Measurements from ENCODE around the gene STARD10. TPM values are rescaled to one million over a fixed set of nuclear protein-coding genes. Genes with fewer than 3 reads are reported as not detected.
"Not testable (repeated sequence)": the region's sequence is repeated elsewhere in the genome, so short reads cannot be mapped to it uniquely, and the experiment has no call there.

The STARD10 gene
- total RNA-seq, 2 donors from 2014 or later: 32.2 to 33.3 TPM

DNA sequence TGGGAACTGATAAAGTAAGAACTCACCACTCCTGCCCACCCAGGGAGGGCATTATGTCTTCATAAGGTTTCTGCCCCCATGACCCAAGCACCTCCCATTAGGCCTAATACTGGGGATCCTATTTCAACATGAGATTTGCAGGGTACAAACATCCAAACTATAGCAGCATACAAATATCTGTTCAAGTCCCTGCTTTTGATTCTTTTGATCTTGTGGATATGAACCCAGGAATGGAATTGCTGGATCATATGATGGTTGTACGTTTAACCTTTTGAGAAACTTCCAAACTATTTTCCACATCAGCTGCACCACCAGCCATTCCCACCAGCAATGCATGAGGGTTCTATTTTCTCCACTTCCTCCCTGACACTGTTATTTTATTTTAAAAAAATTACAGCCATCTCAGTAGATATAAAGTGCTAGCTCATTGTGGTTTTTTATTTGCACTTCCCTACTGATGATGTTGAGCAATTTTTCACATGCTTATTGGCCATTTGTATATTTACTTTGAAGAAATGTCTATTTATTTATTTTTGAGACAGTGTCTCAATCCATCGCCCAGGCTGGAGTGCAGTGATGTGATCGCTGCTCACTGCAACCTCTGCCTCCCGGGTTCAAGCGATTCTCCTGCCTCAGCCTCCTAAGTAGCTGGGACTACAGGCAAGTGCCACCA is 13.3 kb upstream of the STARD10 start:
- Mint-ChIP-seq H3K27me3 (ENCODE audit: insufficient read depth) (no peaks in the 10 kb centered on the region), H3K9me3 (no peaks in the 10 kb centered on the region), H3K27ac (no peak overlapping the region), H3K4me1 (no peaks in the 10 kb centered on the region), H3K36me3 (ENCODE audit: low read depth) (peaks cover 12% of the 10 kb centered on the region), H3K4me3 (no peak overlapping the region)
- Histone ChIP-seq H3K27ac (ENCODE audit: low read depth, low read length) (no peak overlapping the region), H3K4me3 (ENCODE audit: low read length) (no peak overlapping the region), H3K9ac (ENCODE audit: extremely low read depth, low read length, poor library complexity, severe bottlenecking) (no peak overlapping the region), H3K9me3 (ENCODE audit: control insufficient read depth, low read length) (no peaks in the 10 kb centered on the region), H3K27me3 (ENCODE audit: control insufficient read depth, insufficient read depth, low read length, poor library complexity, severe bottlenecking) (no peaks in the 10 kb centered on the region), H3K36me3 (ENCODE audit: control insufficient read depth, insufficient read depth, low read length) (peaks cover 4% of the 10 kb centered on the region), H3K4me1 (ENCODE audit: control insufficient read depth, insufficient read depth, low read length) (no peaks in the 10 kb centered on the region)
- TF ChIP-seq, protein P1, sequence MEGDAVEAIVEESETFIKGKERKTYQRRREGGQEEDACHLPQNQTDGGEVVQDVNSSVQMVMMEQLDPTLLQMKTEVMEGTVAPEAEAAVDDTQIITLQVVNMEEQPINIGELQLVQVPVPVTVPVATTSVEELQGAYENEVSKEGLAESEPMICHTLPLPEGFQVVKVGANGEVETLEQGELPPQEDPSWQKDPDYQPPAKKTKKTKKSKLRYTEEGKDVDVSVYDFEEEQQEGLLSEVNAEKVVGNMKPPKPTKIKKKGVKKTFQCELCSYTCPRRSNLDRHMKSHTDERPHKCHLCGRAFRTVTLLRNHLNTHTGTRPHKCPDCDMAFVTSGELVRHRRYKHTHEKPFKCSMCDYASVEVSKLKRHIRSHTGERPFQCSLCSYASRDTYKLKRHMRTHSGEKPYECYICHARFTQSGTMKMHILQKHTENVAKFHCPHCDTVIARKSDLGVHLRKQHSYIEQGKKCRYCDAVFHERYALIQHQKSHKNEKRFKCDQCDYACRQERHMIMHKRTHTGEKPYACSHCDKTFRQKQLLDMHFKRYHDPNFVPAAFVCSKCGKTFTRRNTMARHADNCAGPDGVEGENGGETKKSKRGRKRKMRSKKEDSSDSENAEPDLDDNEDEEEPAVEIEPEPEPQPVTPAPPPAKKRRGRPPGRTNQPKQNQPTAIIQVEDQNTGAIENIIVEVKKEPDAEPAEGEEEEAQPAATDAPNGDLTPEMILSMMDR (conservative IDR thresholded peaks at IDR 0.05): no peak
- WGBS, 2 experiments (ENCODE audit: insufficient coverage in 1 of 2, insufficient read length in 1 of 2): 95 to 97% methylated on average over 4 to 5 of the region's 5 CpGs
- no peak for DNase-seq

DNA sequence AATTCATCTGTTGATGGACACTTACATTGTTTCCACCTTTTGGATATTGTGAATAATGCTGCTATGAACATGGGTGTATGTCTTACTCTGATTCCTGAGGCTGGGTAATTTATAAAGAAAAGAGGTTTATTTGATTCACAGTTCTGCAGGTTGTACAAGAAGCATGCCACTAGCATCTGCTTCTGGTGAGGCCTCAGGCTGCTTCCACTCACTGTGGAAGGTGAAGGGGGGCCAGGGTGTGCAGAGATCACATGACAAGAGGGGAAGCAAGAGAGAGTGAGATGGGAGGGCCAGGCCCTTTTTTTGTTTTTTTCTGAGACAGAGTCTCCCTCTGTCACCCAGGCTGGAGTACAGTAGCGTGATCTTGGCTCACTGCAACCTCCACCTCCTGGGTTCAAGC is 12.5 kb upstream of the STARD10 start:
- 86 to 98% methylated on average over 1 of the region's 1 CpG for WGBS, 2 experiments (ENCODE audit: insufficient coverage in 1 of 2, insufficient read length in 1 of 2)
- not testable (repeated sequence) for H3K9me3 Mint-ChIP-seq

DNA sequence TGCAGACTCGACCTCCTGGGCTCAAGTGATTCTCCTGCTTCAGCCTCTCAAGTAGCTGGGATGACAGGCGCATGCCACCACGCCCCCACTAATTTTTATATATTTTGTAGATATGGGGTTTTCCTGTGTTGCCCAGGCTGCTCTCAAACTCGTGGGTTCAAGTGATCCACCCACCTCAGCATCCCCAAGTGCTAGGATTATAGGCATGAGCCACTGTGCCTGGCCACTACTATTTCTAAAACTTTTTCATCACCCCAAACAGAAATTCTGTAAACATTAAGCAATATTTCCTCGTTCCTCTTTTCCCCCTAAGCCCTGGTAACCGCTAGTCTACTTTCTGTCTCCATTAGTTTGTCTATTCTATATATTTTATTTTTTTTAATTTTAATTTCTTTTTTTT is 11.4 kb upstream of the STARD10 start:
- no peak overlapping the region for H3K4me3 ChIP-seq (ENCODE audit: low read length)
- no peak for DNase-seq
- H3K27me3 ChIP-seq (ENCODE audit: control insufficient read depth, insufficient read depth, low read length, poor library complexity, severe bottlenecking): no peaks in the 10 kb centered on the region
- Mint-ChIP-seq H3K27ac (no peak overlapping the region), H3K27me3 (ENCODE audit: insufficient read depth) (no peaks in the 10 kb centered on the region), H3K4me1 (no peaks in the 10 kb centered on the region), H3K4me3 (no peak overlapping the region), H3K9me3 (no peaks in the 10 kb centered on the region), H3K36me3 (ENCODE audit: low read depth) (peaks cover 7% of the 10 kb centered on the region)
- WGBS, 2 experiments (ENCODE audit: insufficient coverage in 1 of 2, insufficient read length in 1 of 2): 90 to 92% methylated on average over 3 of the region's 6 CpGs
- TF ChIP-seq, protein P1 (conservative IDR thresholded peaks at IDR 0.05): no peak
- no peak overlapping the region for H3K27ac ChIP-seq (ENCODE audit: low read depth, low read length)
- H3K9ac ChIP-seq (ENCODE audit: extremely low read depth, low read length, poor library complexity, severe bottlenecking): no peak overlapping the region
- no peaks in the 10 kb centered on the region for H3K4me1 ChIP-seq (ENCODE audit: control insufficient read depth, insufficient read depth, low read length)
- H3K9me3 ChIP-seq (ENCODE audit: control insufficient read depth, low read length): no peaks in the 10 kb centered on the region
- H3K36me3 ChIP-seq (ENCODE audit: control insufficient read depth, insufficient read depth, low read length): peaks cover 4% of the 10 kb centered on the region

More for the DNA sequence above, 12.5 kb upstream of the STARD10 start:
- H3K27me3 ChIP-seq (ENCODE audit: control insufficient read depth, insufficient read depth, low read length, poor library complexity, severe bottlenecking); H3K4me3 Mint-ChIP-seq; H3K27ac ChIP-seq (ENCODE audit: low read depth, low read length); H3K27me3 Mint-ChIP-seq (ENCODE audit: insufficient read depth); H3K4me3 ChIP-seq (ENCODE audit: low read length); DNase-seq; H3K9ac ChIP-seq (ENCODE audit: extremely low read depth, low read length, poor library complexity, severe bottlenecking); H3K36me3 ChIP-seq (ENCODE audit: control insufficient read depth, insufficient read depth, low read length); H3K4me1 Mint-ChIP-seq; H3K9me3 ChIP-seq (ENCODE audit: control insufficient read depth, low read length); H3K4me1 ChIP-seq (ENCODE audit: control insufficient read depth, insufficient read depth, low read length); H3K27ac Mint-ChIP-seq: not testable (repeated sequence)
- H3K36me3 Mint-ChIP-seq (ENCODE audit: low read depth): peaks cover 12% of the 10 kb centered on the region

DNA sequence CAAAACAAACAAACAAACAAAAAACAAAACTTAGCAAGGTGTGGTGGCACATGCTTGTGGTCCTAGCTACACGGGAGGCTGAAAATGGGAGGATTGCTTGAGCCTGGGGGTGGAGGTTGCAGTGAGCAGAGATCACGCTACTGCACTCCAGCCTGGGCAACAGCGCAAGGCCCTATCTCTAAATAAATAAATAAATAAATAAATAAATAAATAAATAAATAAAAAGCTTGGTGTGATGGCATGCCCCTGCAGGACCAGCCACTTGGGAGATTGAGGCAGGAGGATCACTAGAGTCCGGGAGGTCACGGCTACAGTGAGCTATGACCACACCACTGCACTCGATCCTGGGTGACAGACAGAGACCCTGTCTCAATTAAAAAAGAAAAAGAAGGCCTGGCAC is 9.0 kb upstream of the STARD10 start:
- no peaks in the 10 kb centered on the region for H3K36me3 Mint-ChIP-seq (ENCODE audit: low read depth)

More for the DNA sequence above, 9.0 kb upstream of the STARD10 start:
- Histone ChIP-seq H3K27me3 (ENCODE audit: control insufficient read depth, insufficient read depth, low read length, poor library complexity, severe bottlenecking) (no peaks in the 10 kb centered on the region), H3K9ac (ENCODE audit: extremely low read depth, low read length, poor library complexity, severe bottlenecking) (no peak overlapping the region), H3K27ac (ENCODE audit: low read depth, low read length) (no peak overlapping the region), H3K9me3 (ENCODE audit: control insufficient read depth, low read length) (no peaks in the 10 kb centered on the region), H3K4me3 (ENCODE audit: low read length) (no peak overlapping the region), H3K36me3 (ENCODE audit: control insufficient read depth, insufficient read depth, low read length) (no peaks in the 10 kb centered on the region), H3K4me1 (ENCODE audit: control insufficient read depth, insufficient read depth, low read length) (peaks cover 4% of the 10 kb centered on the region)
- H3K4me3 Mint-ChIP-seq: no peak overlapping the region
- no peak for DNase-seq
- no peaks in the 10 kb centered on the region for H3K9me3 Mint-ChIP-seq
- WGBS, 2 experiments (ENCODE audit: insufficient coverage in 1 of 2, insufficient read length in 1 of 2): 91 to 97% methylated on average over 4 of the region's 6 CpGs
- TF ChIP-seq, protein P1 (conservative IDR thresholded peaks at IDR 0.05): no peak
- no peaks in the 10 kb centered on the region for H3K27me3 Mint-ChIP-seq (ENCODE audit: insufficient read depth)
- H3K27ac Mint-ChIP-seq: no peak overlapping the region
- peaks cover 11% of the 10 kb centered on the region for H3K4me1 Mint-ChIP-seq

Measured in endodermal cell (in vitro differentiated cells).